HCEC 1CT (cell line): Measurements from ENCODE around the gene BRAP.
"Not testable (repeated sequence)": the region's sequence is repeated elsewhere in the genome, so short reads cannot be mapped to it uniquely, and the experiment has no call there.

Source experiments
- DNase-seq: peaks from one replicate; pipeline ENCODE4 v3.0.0-alpha.2; 2017

BRAP gene

GRCh38 chr12:111606767-111607230 lies 79.0 kb downstream of the BRAP start:
- DNase-seq = no peak

GRCh38 chr12:111605911-111606766 lies 79.6 kb downstream of the BRAP start:
- no peak for DNase-seq

GRCh38 chr12:111602857-111603256 lies 82.9 kb downstream of the BRAP start:
- DNase-seq = not testable (repeated sequence)

GRCh38 chr12:111602348-111602747 lies 83.4 kb downstream of the BRAP start:
- no peak for DNase-seq

- not testable (repeated sequence) for DNase-seq
Observed at GRCh38 chr12:111600986-111601385, 84.8 kb downstream of the BRAP start.

- no peak for DNase-seq
Observed at GRCh38 chr12:111600205-111600642, 85.5 kb downstream of the BRAP start.

- DNase-seq = peak; percentile 94
Observed at GRCh38 chr12:111599453-111600204, 86.1 kb downstream of the BRAP start.

GRCh38 chr12:111598637-111599452 lies 86.9 kb downstream of the BRAP start, which contains the start of gene ATXN2:
Gene ATXN2 (minus strand): TSS chr12:111599315. CDS start chr12:111599034, 281 bp downstream.
- no peak for DNase-seq

- DNase-seq = peak; percentile 26
Observed at GRCh38 chr12:111597831-111598636, 87.7 kb downstream of the BRAP start.

GRCh38 chr12:111596985-111597830 lies 88.5 kb downstream of the BRAP start:
- DNase-seq = peak; percentile 58

- DNase-seq = not testable (repeated sequence)
Observed at GRCh38 chr12:111595341-111595835, 90.4 kb downstream of the BRAP start.
